IPS-15b (cell line): Measurements from ENCODE around the gene PIAS4.
A peak's percentile ranks its signal among the peaks of the same experiment; 100 is the strongest.

Experiments used
- H3K27me3 ChIP-seq: one replicate; pipeline ENCODE4 v1.6.1; 2013; ENCODE audit warnings: low read length; ENCODE audit not compliant: control insufficient read depth, insufficient read depth
- H3K36me3 ChIP-seq: one replicate; pipeline ENCODE4 v1.6.1; 2013; ENCODE audit warnings: low read length; ENCODE audit not compliant: control insufficient read depth, insufficient read depth
- H3K4me1 ChIP-seq: one replicate; pipeline ENCODE4 v1.6.1; 2013; ENCODE audit warnings: mild to moderate bottlenecking, low read length; ENCODE audit not compliant: control insufficient read depth, insufficient read depth
- H3K4me3 ChIP-seq: one replicate; pipeline ENCODE4 v1.5.1; 2013; ENCODE audit warnings: low read depth, low read length
- H3K9ac ChIP-seq: one replicate; pipeline ENCODE4 v1.6.1; 2013; ENCODE audit warnings: low read depth, mild to moderate bottlenecking, low read length
- H3K9me3 ChIP-seq: one replicate; pipeline ENCODE4 v1.6.1; 2013; ENCODE audit warnings: mild to moderate bottlenecking, low read length; ENCODE audit not compliant: control insufficient read depth, insufficient read depth

PIAS4 gene

DNA sequence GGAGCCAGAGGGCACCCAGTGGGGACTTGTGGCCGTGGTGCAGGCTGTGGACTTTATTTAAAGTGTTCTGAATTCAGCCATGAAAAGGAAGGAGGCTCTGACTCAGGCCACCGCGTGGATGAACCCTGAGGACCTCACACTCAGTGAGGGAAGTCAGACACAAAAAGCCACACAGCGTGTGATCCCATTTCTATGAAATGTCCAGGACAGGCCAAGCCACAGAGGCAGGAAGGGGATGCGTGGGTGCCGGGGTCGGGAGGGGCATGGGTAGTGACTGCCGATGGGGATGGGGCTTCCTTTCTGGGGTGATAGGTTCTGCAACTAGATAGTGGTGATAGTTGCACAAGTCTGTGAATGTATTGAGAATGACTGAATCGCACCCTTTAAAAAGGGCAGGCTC is 67.8 kb downstream of the PIAS4 start:
- no peaks in the 10 kb centered on the region for H3K9me3 ChIP-seq
- H3K4me3 ChIP-seq: no peak overlapping the region
- H3K27me3 ChIP-seq: no peaks in the 10 kb centered on the region
- no peak overlapping the region for H3K9ac ChIP-seq
- H3K36me3 ChIP-seq: no peaks in the 10 kb centered on the region
- peaks cover 5% of the 10 kb centered on the region for H3K4me1 ChIP-seq

DNA sequence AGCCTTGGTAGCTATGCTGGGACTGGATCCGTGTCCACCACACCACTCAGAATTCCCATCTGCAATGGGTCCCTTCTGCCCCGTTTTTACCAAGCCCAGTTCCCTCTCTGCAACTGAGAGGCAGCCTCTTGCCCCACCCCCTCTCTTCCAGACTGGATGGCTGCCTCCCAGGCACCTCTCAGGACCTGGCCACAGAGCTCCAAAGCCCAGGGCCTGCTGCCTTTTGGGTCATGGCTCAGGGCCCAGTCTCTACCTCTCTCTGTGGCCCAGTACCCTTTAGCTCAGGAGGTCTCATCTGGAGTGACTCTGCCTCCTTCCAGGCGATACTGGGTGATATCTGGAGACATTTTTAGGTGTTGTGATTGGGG is 69.5 kb downstream of the PIAS4 start:
- Histone ChIP-seq H3K9me3 (no peaks in the 10 kb centered on the region), H3K36me3 (no peaks in the 10 kb centered on the region), H3K27me3 (no peaks in the 10 kb centered on the region), H3K4me3 (no peak overlapping the region), H3K4me1 (peaks cover 5% of the 10 kb centered on the region), H3K9ac (peak overlapping the region; percentile 24)

DNA sequence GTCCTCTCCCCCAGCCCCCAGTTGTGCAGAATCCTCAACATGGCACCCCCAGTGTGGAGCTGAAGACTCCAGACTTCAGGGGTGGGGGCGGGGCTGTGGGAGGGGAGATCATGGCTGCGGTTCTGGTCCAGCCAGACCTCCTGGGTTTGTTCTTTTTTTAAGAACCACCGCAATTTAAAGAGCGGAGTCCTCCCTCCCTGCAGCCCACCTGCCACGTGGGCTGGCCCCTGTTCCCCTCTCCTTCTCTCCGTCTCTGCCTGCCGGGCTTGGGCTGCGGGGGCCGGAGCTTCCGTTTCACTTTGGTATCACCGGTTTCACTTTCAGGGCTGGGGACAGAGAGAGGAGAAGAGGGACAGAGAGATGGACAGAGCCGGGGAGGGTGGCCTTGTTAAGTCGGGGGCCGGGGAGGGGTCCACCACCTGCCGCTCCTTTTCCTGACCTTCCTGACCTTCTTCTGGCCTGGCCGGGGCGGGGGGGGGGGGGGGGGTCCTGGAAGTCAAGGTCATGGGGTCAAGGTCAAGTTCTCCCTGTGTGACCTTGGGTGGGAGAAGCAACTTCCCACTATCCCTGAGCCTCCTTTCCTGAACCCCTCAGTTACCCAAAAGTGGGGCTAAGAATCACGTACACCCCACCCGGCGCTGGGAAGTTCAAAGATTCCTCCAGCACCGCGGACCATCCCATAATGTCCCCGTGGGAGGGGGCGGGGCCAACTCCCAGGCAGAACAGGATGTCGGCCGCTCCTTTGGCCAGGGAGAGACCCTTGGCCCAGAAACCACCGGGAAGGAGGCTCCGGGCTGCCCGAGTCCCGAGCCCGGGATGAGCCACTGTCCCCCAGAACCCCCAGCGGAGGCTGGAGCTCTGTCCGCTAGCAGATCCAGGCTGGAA is 70.5 kb downstream of the PIAS4 start:
- H3K9ac ChIP-seq: no peak overlapping the region

GRCh38 chr19:4080473-4080872 is 72.9 kb downstream of the PIAS4 start:
- Histone ChIP-seq H3K9me3 (no peaks in the 10 kb centered on the region), H3K4me3 (no peak overlapping the region), H3K4me1 (peaks cover 5% of the 10 kb centered on the region), H3K27me3 (no peaks in the 10 kb centered on the region), H3K9ac (no peak overlapping the region), H3K36me3 (no peaks in the 10 kb centered on the region)

More for the DNA sequence above, 70.5 kb downstream of the PIAS4 start:
- Histone ChIP-seq H3K9me3 (no peaks in the 10 kb centered on the region), H3K36me3 (no peaks in the 10 kb centered on the region), H3K27me3 (no peaks in the 10 kb centered on the region), H3K4me1 (peaks cover 5% of the 10 kb centered on the region), H3K4me3 (peak overlapping the region; percentile 13)

DNA sequence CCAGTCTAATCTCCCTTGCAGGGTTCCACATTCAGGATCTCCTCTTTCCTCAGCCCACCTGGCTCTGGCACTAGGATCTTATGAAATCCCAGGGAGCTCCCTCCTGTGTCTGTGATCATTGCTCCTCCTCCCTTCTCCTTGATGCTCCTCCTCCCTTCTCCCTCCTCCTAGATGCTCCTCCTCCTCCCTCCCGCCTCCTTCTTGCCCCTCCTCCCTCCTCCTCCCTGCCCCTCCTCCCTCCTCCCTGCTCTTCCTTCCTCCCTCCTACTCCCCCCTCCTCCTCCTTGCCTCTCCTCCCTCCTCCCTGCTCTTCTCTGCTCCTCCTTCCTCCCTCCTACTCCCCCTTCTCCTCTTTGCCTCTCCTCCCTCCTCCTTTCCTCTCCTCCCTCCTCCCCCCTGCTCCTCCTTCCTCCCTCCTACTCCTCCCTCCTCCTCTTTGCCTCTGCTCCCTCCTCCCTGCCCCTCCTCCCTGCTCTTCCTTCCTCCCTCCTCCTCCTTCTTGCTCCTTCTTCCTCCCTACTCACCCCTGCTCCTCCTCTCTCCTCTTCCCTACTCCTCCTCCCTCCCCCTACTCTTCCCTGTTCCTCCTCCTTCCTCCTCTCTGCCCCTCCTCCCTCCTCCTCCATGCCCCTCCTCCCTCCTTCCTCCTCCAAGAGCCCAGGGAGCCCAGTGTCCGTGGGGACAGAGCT is 74.0 kb downstream of the PIAS4 start:
- no peaks in the 10 kb centered on the region for H3K9me3 ChIP-seq
- peaks cover 5% of the 10 kb centered on the region for H3K4me1 ChIP-seq
- no peak overlapping the region for H3K4me3 ChIP-seq
- no peaks in the 10 kb centered on the region for H3K27me3 ChIP-seq
- H3K9ac ChIP-seq: no peak overlapping the region
- H3K36me3 ChIP-seq: no peaks in the 10 kb centered on the region

GRCh38 chr19:4082172-4082571 is 74.6 kb downstream of the PIAS4 start:
- no peaks in the 10 kb centered on the region for H3K27me3 ChIP-seq
- H3K9me3 ChIP-seq: no peaks in the 10 kb centered on the region
- H3K4me3 ChIP-seq: no peak overlapping the region
- H3K36me3 ChIP-seq: no peaks in the 10 kb centered on the region
- peaks cover 3% of the 10 kb centered on the region for H3K4me1 ChIP-seq
- no peak overlapping the region for H3K9ac ChIP-seq

DNA sequence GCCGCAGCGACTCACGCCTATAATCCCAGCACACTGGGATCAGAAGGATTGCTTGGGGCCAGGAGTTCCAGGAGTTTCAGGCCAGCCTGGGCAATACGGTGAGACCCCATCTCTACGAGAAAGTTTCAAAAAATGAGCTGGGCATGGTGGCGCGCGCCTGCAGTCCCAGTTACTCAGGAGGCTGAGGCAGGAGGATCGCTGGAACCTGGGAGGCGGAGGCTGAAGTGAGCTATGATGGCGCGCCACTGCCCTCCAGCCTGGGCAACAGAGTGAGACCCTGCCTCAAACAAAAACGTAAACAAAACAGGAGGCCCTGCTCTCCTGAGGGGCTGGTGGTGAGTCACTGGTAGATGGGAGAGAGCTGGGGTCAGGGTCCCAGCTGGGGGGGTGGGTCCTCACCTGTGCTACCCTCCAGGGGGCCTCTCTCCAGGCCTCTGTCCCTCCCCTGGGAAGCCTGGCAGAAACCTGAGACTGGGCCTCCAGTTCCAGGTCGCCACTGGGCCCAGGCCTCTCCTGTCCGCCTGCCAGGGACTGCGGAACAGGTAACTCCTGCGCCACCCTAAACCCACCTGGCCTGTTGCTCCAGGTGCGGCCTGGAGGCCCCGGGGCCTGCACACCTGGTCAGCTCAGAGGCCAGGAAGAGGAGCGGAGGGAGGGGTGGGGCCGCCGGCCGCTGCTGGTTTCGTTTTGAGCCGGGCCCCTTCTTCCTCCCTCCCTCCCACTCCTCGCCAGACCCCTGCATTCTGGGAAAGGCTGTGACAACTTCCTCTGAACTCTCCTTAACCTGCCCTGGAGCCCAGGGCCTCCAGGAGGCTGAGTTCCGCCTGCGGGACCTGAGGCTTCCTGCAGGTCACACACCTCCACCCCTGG is 76.4 kb downstream of the PIAS4 start:
- Histone ChIP-seq H3K9me3 (no peaks in the 10 kb centered on the region), H3K9ac (no peak overlapping the region), H3K27me3 (no peaks in the 10 kb centered on the region), H3K4me1 (no peaks in the 10 kb centered on the region), H3K4me3 (no peak overlapping the region), H3K36me3 (no peaks in the 10 kb centered on the region)

DNA sequence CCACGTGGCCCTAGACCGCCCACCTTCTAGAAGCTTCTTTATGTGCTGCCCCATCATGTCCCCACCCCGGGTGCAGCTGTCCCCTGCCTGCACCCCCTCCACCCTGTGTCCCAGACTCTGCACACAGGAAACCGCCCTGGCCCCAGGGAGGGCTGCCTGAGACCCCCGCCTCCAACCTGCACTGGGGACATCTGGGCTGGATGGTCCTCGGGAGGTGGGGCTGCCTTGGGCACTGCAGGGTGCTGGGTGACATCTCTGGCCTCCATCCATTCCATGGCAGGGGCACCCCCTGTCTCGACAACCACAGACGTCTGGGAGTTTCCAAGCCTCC is 77.0 kb downstream of the PIAS4 start:
- no peak overlapping the region for H3K9ac ChIP-seq
- H3K9me3 ChIP-seq: no peaks in the 10 kb centered on the region
- H3K4me3 ChIP-seq: no peak overlapping the region

DNA sequence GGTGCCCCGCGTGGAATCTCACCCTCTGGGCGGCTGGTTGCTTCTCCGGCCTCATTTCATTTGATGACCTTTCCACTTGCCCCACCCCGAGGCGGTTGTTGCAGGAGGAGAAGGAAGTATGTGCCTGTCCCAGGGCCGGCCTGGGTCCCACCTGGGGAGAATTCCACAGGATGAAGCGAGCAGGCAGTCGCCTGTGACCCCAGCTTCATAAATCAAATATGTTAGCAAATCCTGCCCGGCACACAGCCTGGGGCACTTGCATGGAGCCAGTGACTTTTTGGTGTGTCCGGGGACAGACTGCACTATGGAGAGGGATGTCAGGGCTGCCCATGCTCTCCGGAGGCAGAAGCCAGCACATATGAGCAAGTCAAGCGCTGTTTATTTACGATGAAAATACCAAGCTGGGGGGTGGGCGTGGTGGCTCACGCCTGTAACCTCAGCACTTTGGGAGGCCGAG is 78.9 kb downstream of the PIAS4 start:
- peaks cover 17% of the 10 kb centered on the region for H3K36me3 ChIP-seq
- no peaks in the 10 kb centered on the region for H3K4me1 ChIP-seq
- H3K9me3 ChIP-seq: no peaks in the 10 kb centered on the region
- no peaks in the 10 kb centered on the region for H3K27me3 ChIP-seq
- H3K4me3 ChIP-seq: no peak overlapping the region
- H3K9ac ChIP-seq: no peak overlapping the region

More for the DNA sequence above, 77.0 kb downstream of the PIAS4 start:
- Histone ChIP-seq H3K4me1 (no peaks in the 10 kb centered on the region), H3K27me3 (no peaks in the 10 kb centered on the region), H3K36me3 (peaks cover 4% of the 10 kb centered on the region)

DNA sequence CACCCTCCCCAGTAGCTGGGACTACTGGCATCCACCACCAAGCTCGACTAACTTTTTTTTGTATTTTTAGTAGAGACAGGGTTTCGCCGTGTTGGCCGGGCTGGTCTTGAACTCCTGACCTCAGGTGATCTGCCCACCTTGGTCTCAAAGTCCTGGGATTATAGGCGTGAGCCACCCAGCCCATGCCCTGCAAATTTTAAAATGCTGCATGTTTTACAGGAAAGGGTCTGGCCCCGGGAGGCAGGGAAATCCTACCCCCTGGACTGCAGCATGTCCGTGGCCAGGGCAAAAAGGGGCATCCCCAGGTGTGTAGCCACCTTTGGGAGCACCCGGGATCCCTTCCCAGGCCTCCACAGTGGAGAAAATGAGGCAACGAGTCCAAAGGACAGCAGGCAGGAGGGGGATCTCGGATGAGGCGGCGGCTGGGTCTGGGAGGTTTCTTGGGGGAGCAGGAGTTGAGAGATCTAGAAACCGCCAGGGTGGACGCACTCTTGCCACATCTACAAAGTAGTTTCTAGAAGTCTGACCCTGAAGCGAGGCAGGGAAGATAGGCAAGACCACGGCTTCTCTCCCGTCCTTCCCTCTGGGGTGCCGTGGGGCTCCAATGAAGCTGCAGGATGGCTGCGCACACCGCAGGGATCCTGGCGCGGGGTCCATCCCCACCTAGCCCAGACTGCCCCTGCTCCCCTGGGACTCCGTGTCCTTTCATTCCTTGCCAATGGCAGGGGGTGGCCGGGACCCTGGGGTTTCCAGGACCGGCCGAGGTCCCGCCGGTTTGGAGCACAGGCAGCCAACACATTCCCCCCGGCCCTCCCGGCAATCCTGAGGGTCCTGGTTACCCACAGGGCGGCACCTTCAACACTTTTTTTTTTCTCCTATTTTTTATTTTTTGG is 80.5 kb downstream of the PIAS4 start:
- H3K9ac ChIP-seq: no peak overlapping the region
- H3K9me3 ChIP-seq: no peaks in the 10 kb centered on the region
- H3K27me3 ChIP-seq: no peaks in the 10 kb centered on the region
- peaks cover 25% of the 10 kb centered on the region for H3K36me3 ChIP-seq
- no peaks in the 10 kb centered on the region for H3K4me1 ChIP-seq
- H3K4me3 ChIP-seq: no peak overlapping the region

GRCh38 chr19:4088975-4089374 is 81.4 kb downstream of the PIAS4 start:
- H3K9me3 ChIP-seq: no peaks in the 10 kb centered on the region
- H3K4me1 ChIP-seq: no peaks in the 10 kb centered on the region
- no peak overlapping the region for H3K4me3 ChIP-seq
- H3K36me3 ChIP-seq: peaks cover 30% of the 10 kb centered on the region
- no peaks in the 10 kb centered on the region for H3K27me3 ChIP-seq
- no peak overlapping the region for H3K9ac ChIP-seq
